ENCODE data around the gene BCL10.

Gene BCL10

GRCh38 chr1:85295006-85295431 is 18.6 kb upstream of the BCL10 start:
- DNase-seq (ENCODE audit: low spot score), result no peak
- no peak for TF ChIP-seq CTCF (IDR thresholded peaks at IDR 0.05; ENCODE audit: extremely low read depth, insufficient read depth, missing control alignments)
- in situ Hi-C loops (cut with MboI; ENCODE audit: low pct_unique_long_range_greater_than_20kb, low sequenced_read_pairs, unreplicated experiment), result no loop called here

GRCh38 chr1:85290826-85291225 is 14.4 kb upstream of the BCL10 start:
- no peak for DNase-seq (ENCODE audit: low spot score)
- TF ChIP-seq CTCF (IDR thresholded peaks at IDR 0.05; ENCODE audit: extremely low read depth, insufficient read depth, missing control alignments), result no peak
- in situ Hi-C loops (cut with MboI; ENCODE audit: low pct_unique_long_range_greater_than_20kb, low sequenced_read_pairs, unreplicated experiment), result no loop called here

GRCh38 chr1:85289848-85290335 is 13.5 kb upstream of the BCL10 start:
- DNase-seq (ENCODE audit: low spot score), result no peak
- in situ Hi-C loops (cut with MboI; ENCODE audit: low pct_unique_long_range_greater_than_20kb, low sequenced_read_pairs, unreplicated experiment), result no loop called here

GRCh38 chr1:85289207-85289847 is 12.9 kb upstream of the BCL10 start:
- DNase-seq (ENCODE audit: low spot score), result no peak
- in situ Hi-C loops (cut with MboI; ENCODE audit: low pct_unique_long_range_greater_than_20kb, low sequenced_read_pairs, unreplicated experiment), result no loop called here
- no peak for TF ChIP-seq CTCF (IDR thresholded peaks at IDR 0.05; ENCODE audit: extremely low read depth, insufficient read depth, missing control alignments)

More at GRCh38 chr1:85289848-85290335, 13.5 kb upstream of the BCL10 start:
- no peak for TF ChIP-seq CTCF (IDR thresholded peaks at IDR 0.05; ENCODE audit: extremely low read depth, insufficient read depth, missing control alignments)

- TF ChIP-seq CTCF (IDR thresholded peaks at IDR 0.05; ENCODE audit: extremely low read depth, insufficient read depth, missing control alignments), result no peak
- in situ Hi-C loops (cut with MboI; ENCODE audit: low pct_unique_long_range_greater_than_20kb, low sequenced_read_pairs, unreplicated experiment), result no loop called here
- no peak for DNase-seq (ENCODE audit: low spot score)
These were observed 7.8 kb upstream of the BCL10 start for GRCh38 chr1:85284202-85284601.

GRCh38 chr1:85283475-85284199 is 7.2 kb upstream of the BCL10 start:
- DNase-seq (ENCODE audit: low spot score), result no peak
- in situ Hi-C loops (cut with MboI; ENCODE audit: low pct_unique_long_range_greater_than_20kb, low sequenced_read_pairs, unreplicated experiment), result no loop called here
- no peak for TF ChIP-seq CTCF (IDR thresholded peaks at IDR 0.05; ENCODE audit: extremely low read depth, insufficient read depth, missing control alignments)

All from GM13977 (cell line).